Panc1 (cell line): ENCODE results near the gene UNC80. TPM values are rescaled to one million over a fixed set of nuclear protein-coding genes. Genes with fewer than 3 reads are reported as not detected.

ENCODE experiments used
- ATAC-seq: fragments of 200-7000 bp; cut with Tn5 transposase; 2 replicates; pipeline ENCODE4 v1.9.1; 2020; ENCODE audit warnings: mild to moderate bottlenecking, moderate library complexity
- BruUV-seq: library from RNA; stranded (reverse); fragments of 400-500 nt; replicated peaks from 2 replicates; lab custom pipeline; 2021; lab: Mats Ljungman, UMichigan
- CTCF ChIA-PET: fragments of 300-600 bp; sonication (Branson Sonifier 250); formaldehyde crosslinking; loops from one replicate; lab custom pipeline; 2022; ENCODE audit warnings: antibody characterized with exemption; lab: Charles Lee
- POLR2A ChIA-PET: fragments of 300-600 bp; sonication (Branson Sonifier 250); formaldehyde crosslinking; loops from one replicate; lab custom pipeline; 2022; ENCODE audit warnings: antibody characterized with exemption; lab: Charles Lee
- DNase-seq: peaks from one replicate; pipeline ENCODE4 v3.0.0-alpha.2; 2010; ENCODE audit warnings: low read depth, low spot score
- H3K27ac ChIP-seq: 2 replicates; pipeline ENCODE4 v1.5.1; 2011; ENCODE audit warnings: mild to moderate bottlenecking, low read length, inconsistent platforms
- H3K27me3 ChIP-seq: fragments of 200-500 bp; sonication (Bioruptor generic); 2 replicates; pipeline ENCODE4 v1.6.0; 2014; ENCODE audit warnings: low read length, inconsistent platforms; ENCODE audit not compliant: control insufficient read depth, insufficient read depth
- H3K36me3 ChIP-seq: fragments of 200-500 bp; sonication (Bioruptor generic); 2 replicates; pipeline ENCODE4 v1.5.1; 2014; ENCODE audit warnings: inconsistent platforms, mild to moderate bottlenecking, low read length, moderate library complexity; ENCODE audit not compliant: control insufficient read depth, insufficient read depth
- H3K4me1 ChIP-seq: 2 replicates; pipeline ENCODE4 v1.5.1; 2011; ENCODE audit warnings: inconsistent platforms, mild to moderate bottlenecking, low read length, moderate library complexity; ENCODE audit not compliant: control insufficient read depth, insufficient read depth
- H3K4me3 ChIP-seq, 2 experiments: 2 replicates each; pipeline ENCODE4 v1.5.1; 2011 to 2012; ENCODE audit warnings: low read depth in 2 of 2, low read length in 2 of 2, mild to moderate bottlenecking in 2 of 2, inconsistent platforms in 1 of 2, moderate library complexity in 1 of 2
- H3K9me3 ChIP-seq: fragments of 200-500 bp; sonication (Bioruptor generic); 2 replicates; pipeline ENCODE4 v1.5.1; 2014; ENCODE audit warnings: low read depth, mild to moderate bottlenecking, inconsistent platforms, low read length, moderate library complexity; ENCODE audit not compliant: control insufficient read depth, insufficient read depth
- POLR2AphosphoS5 ChIP-seq: IDR thresholded peaks from 2 replicates; pipeline ENCODE4 v1.6.1; 2012; ENCODE audit warnings: mild to moderate bottlenecking, low read depth, low read length, moderate library complexity
- SIN3A ChIP-seq: IDR thresholded peaks from 2 replicates; pipeline ENCODE4 v1.6.1; 2012; ENCODE audit warnings: low read depth, mild to moderate bottlenecking, low read length, moderate library complexity, borderline replicate concordance; ENCODE audit not compliant: insufficient read depth
- TCF7L2 ChIP-seq: IDR thresholded peaks from 2 replicates; pipeline ENCODE4 v1.6.1; 2011; ENCODE audit warnings: mild to moderate bottlenecking, low read depth, low read length, inconsistent platforms
- in situ Hi-C: cut with HindIII; loops from 2 replicates; pipeline ENCODE4 v1.10.0; 2016; ENCODE audit warnings: low sequenced_read_pairs, low pct_unique_long_range_greater_than_20kb
- intact Hi-C: fragments of 100-400 bp; cut with micrococcal nuclease; formaldehyde crosslinking; loops from one replicate; pipeline ENCODE4 v1.10.0; 2022; ENCODE audit not compliant: unreplicated experiment
- total RNA-seq: library from RNA; stranded (reverse); gene quantifications from one replicate; pipeline ENCODE4 v1.2.1, GENCODE V29; 2021; ENCODE audit not compliant: unreplicated experiment
- TF ChIP-seq, protein P1 (sequence below), 2 experiments: IDR thresholded peaks; 2 replicates each; pipeline ENCODE4 v1.6.1; 2011 to 2012; ENCODE audit warnings: low read depth in 2 of 2, control low read depth in 1 of 2, low read length in 1 of 2, mild to moderate bottlenecking in 1 of 2, moderate library complexity in 1 of 2; ENCODE audit not compliant: insufficient read depth in 1 of 2
- TF ChIP-seq, protein P2 (sequence below): fragments of 450-650 bp; IDR thresholded peaks from 2 replicates; pipeline ENCODE4 v1.5.1; 2017; ENCODE audit warnings: mild to moderate bottlenecking

The UNC80 gene
- total RNA-seq, 1 experiment from 2014 or later = 0.08 TPM

DNA sequence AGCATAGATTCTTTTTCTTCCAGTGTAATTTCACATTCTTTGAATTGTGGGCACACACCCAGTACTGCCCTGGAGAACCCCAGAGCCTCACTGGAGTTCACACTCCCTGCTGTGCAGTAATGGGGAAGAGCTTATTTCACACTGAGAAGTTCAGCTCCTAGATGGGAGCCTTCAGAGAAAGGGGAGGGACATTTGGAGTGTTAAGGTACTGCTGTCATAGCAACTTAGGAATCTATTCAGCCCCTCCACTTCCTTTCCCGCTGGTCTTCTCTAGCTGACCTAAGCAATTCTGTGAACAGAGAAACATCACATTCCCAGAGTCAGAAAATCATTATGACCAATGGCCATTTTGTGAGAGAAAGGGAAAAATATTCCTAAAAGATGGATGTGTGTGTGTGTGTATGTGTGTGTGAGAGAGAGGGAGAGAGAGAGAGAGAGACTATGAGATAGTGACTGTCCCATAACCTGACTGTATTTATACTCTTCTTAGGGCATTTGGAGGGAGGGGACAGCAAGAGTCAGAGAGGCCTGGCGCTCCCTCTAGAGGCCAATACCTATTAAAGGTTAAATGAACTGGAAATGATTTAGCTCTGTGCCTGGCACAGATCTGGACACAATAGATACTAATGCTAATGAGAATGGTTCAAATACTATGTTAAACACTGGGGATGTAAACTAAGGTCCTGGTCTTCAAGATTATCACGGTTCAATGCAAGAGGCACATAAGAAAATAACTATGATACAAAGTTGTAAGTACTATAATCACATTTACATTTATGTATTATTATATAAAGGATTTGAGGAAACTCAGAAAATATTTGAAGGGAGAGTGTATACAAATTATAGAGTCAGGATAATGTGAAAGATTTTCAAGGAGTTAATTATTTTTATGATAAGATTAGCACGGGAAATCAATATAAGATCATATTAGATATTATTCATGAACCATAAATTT, 189.3 kb downstream of the UNC80 start:
- H3K36me3 ChIP-seq = no peaks in the 10 kb centered on the region
- no peak overlapping the region for H3K27ac ChIP-seq
- no peaks in the 10 kb centered on the region for H3K9me3 ChIP-seq
- intact Hi-C loops = loop anchor here (5.0 to 10.0 kb wide), 2 partner anchors 536 to 619 kb away; partner anchors contain the start of gene MAP2
- no peak overlapping the region for H3K4me3 ChIP-seq
- H3K4me1 ChIP-seq = no peaks in the 10 kb centered on the region; the same call in 1 of the 2 replicates
- CTCF ChIA-PET = interaction anchor here (0.6 to 1.1 kb wide), 6 partner anchors 12 to 530 kb away, joined by 3 to 5 read pairs (median 4); no protein-coding TSS in a partner anchor
- ATAC-seq = peak; percentile 84
- BruUV-seq = no TSS peak
- no peak for TF ChIP-seq POLR2AphosphoS5
- TF ChIP-seq, protein P1, sequence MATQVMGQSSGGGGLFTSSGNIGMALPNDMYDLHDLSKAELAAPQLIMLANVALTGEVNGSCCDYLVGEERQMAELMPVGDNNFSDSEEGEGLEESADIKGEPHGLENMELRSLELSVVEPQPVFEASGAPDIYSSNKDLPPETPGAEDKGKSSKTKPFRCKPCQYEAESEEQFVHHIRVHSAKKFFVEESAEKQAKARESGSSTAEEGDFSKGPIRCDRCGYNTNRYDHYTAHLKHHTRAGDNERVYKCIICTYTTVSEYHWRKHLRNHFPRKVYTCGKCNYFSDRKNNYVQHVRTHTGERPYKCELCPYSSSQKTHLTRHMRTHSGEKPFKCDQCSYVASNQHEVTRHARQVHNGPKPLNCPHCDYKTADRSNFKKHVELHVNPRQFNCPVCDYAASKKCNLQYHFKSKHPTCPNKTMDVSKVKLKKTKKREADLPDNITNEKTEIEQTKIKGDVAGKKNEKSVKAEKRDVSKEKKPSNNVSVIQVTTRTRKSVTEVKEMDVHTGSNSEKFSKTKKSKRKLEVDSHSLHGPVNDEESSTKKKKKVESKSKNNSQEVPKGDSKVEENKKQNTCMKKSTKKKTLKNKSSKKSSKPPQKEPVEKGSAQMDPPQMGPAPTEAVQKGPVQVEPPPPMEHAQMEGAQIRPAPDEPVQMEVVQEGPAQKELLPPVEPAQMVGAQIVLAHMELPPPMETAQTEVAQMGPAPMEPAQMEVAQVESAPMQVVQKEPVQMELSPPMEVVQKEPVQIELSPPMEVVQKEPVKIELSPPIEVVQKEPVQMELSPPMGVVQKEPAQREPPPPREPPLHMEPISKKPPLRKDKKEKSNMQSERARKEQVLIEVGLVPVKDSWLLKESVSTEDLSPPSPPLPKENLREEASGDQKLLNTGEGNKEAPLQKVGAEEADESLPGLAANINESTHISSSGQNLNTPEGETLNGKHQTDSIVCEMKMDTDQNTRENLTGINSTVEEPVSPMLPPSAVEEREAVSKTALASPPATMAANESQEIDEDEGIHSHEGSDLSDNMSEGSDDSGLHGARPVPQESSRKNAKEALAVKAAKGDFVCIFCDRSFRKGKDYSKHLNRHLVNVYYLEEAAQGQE (IDR thresholded peaks at IDR 0.05; ENCODE audit: insufficient read depth in 1 of 2, low read depth in 2 of 2, low read length in 1 of 2) = no peak
- TF ChIP-seq SIN3A = 0 out of 2 replicates have a peak, but pooled peaks have one; percentile 39
- TF ChIP-seq, protein P2, sequence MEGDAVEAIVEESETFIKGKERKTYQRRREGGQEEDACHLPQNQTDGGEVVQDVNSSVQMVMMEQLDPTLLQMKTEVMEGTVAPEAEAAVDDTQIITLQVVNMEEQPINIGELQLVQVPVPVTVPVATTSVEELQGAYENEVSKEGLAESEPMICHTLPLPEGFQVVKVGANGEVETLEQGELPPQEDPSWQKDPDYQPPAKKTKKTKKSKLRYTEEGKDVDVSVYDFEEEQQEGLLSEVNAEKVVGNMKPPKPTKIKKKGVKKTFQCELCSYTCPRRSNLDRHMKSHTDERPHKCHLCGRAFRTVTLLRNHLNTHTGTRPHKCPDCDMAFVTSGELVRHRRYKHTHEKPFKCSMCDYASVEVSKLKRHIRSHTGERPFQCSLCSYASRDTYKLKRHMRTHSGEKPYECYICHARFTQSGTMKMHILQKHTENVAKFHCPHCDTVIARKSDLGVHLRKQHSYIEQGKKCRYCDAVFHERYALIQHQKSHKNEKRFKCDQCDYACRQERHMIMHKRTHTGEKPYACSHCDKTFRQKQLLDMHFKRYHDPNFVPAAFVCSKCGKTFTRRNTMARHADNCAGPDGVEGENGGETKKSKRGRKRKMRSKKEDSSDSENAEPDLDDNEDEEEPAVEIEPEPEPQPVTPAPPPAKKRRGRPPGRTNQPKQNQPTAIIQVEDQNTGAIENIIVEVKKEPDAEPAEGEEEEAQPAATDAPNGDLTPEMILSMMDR = peak; percentile 78
- TF ChIP-seq TCF7L2 = no peak
- H3K27me3 ChIP-seq = peaks cover 2% of the 10 kb centered on the region; the same call in 1 of the 2 replicates
- no peak for DNase-seq
- POLR2A ChIA-PET = interaction anchor here (0.9 kb wide), 1 partner anchor 168 kb away, joined by 4 read pairs; no protein-coding TSS in a partner anchor
- in situ Hi-C loops = no loop called here

DNA sequence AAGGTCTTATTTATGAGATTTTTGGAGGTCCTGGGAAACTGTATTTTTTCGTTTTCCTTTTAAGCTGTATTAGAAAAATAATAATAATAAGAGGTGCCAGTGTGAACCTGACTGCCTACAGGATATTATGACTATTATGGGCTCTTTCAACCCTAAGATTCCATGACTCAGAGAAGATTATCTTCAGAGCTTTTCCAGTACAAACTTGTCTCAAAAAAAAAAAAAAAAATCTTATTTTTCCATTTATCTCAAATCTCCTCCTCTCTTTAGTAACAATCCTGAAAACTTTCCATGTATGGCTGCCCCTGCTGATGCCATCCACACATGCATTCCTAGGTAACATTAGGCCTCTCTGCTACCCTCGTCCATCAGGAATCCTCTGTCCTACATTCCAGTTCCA, 194.1 kb downstream of the UNC80 start:
- H3K36me3 ChIP-seq = no peaks in the 10 kb centered on the region
- no peak overlapping the region for H3K27ac ChIP-seq
- TF ChIP-seq, protein P1 (IDR thresholded peaks at IDR 0.05; ENCODE audit: insufficient read depth in 1 of 2, low read depth in 2 of 2, low read length in 1 of 2) = no peak
- TF ChIP-seq TCF7L2 = no peak
- TF ChIP-seq, protein P2 = no peak
- no peak for TF ChIP-seq SIN3A
- no peak for TF ChIP-seq POLR2AphosphoS5
- H3K27me3 ChIP-seq = peaks cover 3% of the 10 kb centered on the region; the same call in 1 of the 2 replicates
- ATAC-seq = no peak
- no peak for DNase-seq
- intact Hi-C loops (loop anchor here (10.0 kb wide), 1 partner anchor 541 kb away; the partner anchor contains the start of gene MAP2), in situ Hi-C loops (no loop called here)
- ChIA-PET POLR2A (no interaction called here), CTCF (interaction anchor here (0.6 kb wide), 1 partner anchor 543 kb away, joined by 4 read pairs; no protein-coding TSS in a partner anchor)
- H3K4me3 ChIP-seq = no peak overlapping the region
- BruUV-seq = no TSS peak
- H3K9me3 ChIP-seq = no peaks in the 10 kb centered on the region
- H3K4me1 ChIP-seq = no peaks in the 10 kb centered on the region; the same call in 1 of the 2 replicates
